Measurements from ENCODE around the gene ZNF207.

ZNF207 gene

GRCh38 chr17:32361270-32361669 lies 11.3 kb downstream of the ZNF207 start:
- TF ChIP-seq TAF1 (IDR thresholded peaks at IDR 0.05; ENCODE audit: low read depth) (no peak), CEBPB (IDR thresholded peaks at IDR 0.05) (no peak), MAX (IDR thresholded peaks at IDR 0.05) (no peak)

GRCh38 chr17:32370426-32370825 lies 20.5 kb downstream of the ZNF207 start:
- no peak for TF ChIP-seq CEBPB (IDR thresholded peaks at IDR 0.05)
- TF ChIP-seq REST (IDR thresholded peaks at IDR 0.05; ENCODE audit: low read depth): no peak
- no peak for TF ChIP-seq EGR1 (IDR thresholded peaks at IDR 0.05)
- TF ChIP-seq ZBTB7A (IDR thresholded peaks at IDR 0.05; ENCODE audit: low read depth): no peak
- no peak for TF ChIP-seq USF1 (IDR thresholded peaks at IDR 0.05)
- no peak for TF ChIP-seq FOXM1 (IDR thresholded peaks at IDR 0.05; ENCODE audit: borderline replicate concordance, low read depth)
- TF ChIP-seq CREB1 (IDR thresholded peaks at IDR 0.05; ENCODE audit: low read depth): no peak
- no peak for TF ChIP-seq NFIC (IDR thresholded peaks at IDR 0.05)
- no peak for TF ChIP-seq EP300 (IDR thresholded peaks at IDR 0.05; ENCODE audit: borderline replicate concordance)
- no peak for TF ChIP-seq TEAD4 (IDR thresholded peaks at IDR 0.05)
- no peak for TF ChIP-seq TAF1 (IDR thresholded peaks at IDR 0.05; ENCODE audit: low read depth)
- TF ChIP-seq RAD21 (IDR thresholded peaks at IDR 0.05; ENCODE audit: low read depth): no peak
- no peak for TF ChIP-seq TCF12 (IDR thresholded peaks at IDR 0.05; ENCODE audit: low read depth)

- no peak for TF ChIP-seq RAD21 (IDR thresholded peaks at IDR 0.05; ENCODE audit: low read depth)
- TF ChIP-seq TEAD4 (IDR thresholded peaks at IDR 0.05): no peak
- TF ChIP-seq TCF12 (IDR thresholded peaks at IDR 0.05; ENCODE audit: low read depth): no peak
- no peak for TF ChIP-seq ZBTB7A (IDR thresholded peaks at IDR 0.05; ENCODE audit: low read depth)
- TF ChIP-seq NFIC (IDR thresholded peaks at IDR 0.05): no peak
- TF ChIP-seq USF1 (IDR thresholded peaks at IDR 0.05): no peak
- no peak for TF ChIP-seq TAF1 (IDR thresholded peaks at IDR 0.05; ENCODE audit: low read depth)
- TF ChIP-seq MAX (IDR thresholded peaks at IDR 0.05): no peak
- TF ChIP-seq CREB1 (IDR thresholded peaks at IDR 0.05; ENCODE audit: low read depth): no peak
- no peak for TF ChIP-seq YY1 (IDR thresholded peaks at IDR 0.05; ENCODE audit: low read depth)
- TF ChIP-seq EGR1 (IDR thresholded peaks at IDR 0.05): no peak
- TF ChIP-seq CEBPB (IDR thresholded peaks at IDR 0.05): no peak
- no peak for TF ChIP-seq REST (IDR thresholded peaks at IDR 0.05; ENCODE audit: low read depth)
- TF ChIP-seq EP300 (IDR thresholded peaks at IDR 0.05; ENCODE audit: borderline replicate concordance): no peak
- no peak for TF ChIP-seq FOXM1 (IDR thresholded peaks at IDR 0.05; ENCODE audit: borderline replicate concordance, low read depth)
Measured at GRCh38 chr17:32382526-32383223, 32.7 kb downstream of the ZNF207 start.

- TF ChIP-seq TAF1 (IDR thresholded peaks at IDR 0.05; ENCODE audit: low read depth) (no peak), USF1 (IDR thresholded peaks at IDR 0.05) (no peak), ZBTB7A (IDR thresholded peaks at IDR 0.05; ENCODE audit: low read depth) (no peak)
Measured at GRCh38 chr17:32383926-32384434, 34.0 kb downstream of the ZNF207 start.

- TF ChIP-seq CEBPB (IDR thresholded peaks at IDR 0.05) (no peak), RAD21 (IDR thresholded peaks at IDR 0.05; ENCODE audit: low read depth) (no peak), EP300 (IDR thresholded peaks at IDR 0.05; ENCODE audit: borderline replicate concordance) (no peak), TAF1 (IDR thresholded peaks at IDR 0.05; ENCODE audit: low read depth) (no peak), REST (IDR thresholded peaks at IDR 0.05; ENCODE audit: low read depth) (no peak), YY1 (IDR thresholded peaks at IDR 0.05; ENCODE audit: low read depth) (no peak), USF1 (IDR thresholded peaks at IDR 0.05) (no peak), MAX (IDR thresholded peaks at IDR 0.05) (no peak), FOXM1 (IDR thresholded peaks at IDR 0.05; ENCODE audit: borderline replicate concordance, low read depth) (no peak), CREB1 (IDR thresholded peaks at IDR 0.05; ENCODE audit: low read depth) (no peak), ZBTB7A (IDR thresholded peaks at IDR 0.05; ENCODE audit: low read depth) (no peak), TCF12 (IDR thresholded peaks at IDR 0.05; ENCODE audit: low read depth) (no peak), NFIC (IDR thresholded peaks at IDR 0.05) (no peak), EGR1 (IDR thresholded peaks at IDR 0.05) (no peak), TEAD4 (IDR thresholded peaks at IDR 0.05) (no peak)
Measured at GRCh38 chr17:32385121-32385520, 35.2 kb downstream of the ZNF207 start.

All from Ishikawa (cell line).